HG02970 (cell line): Measurements from ENCODE around the gene PAK3.

Experiments
- ATAC-seq: cut with Tn5 transposase; IDR thresholded peaks from one replicate; pipeline ENCODE4 v1.9.1; 2021; ENCODE audit warnings: mild to moderate bottlenecking, moderate library complexity, moderate number of reproducible peaks; ENCODE audit not compliant: unreplicated experiment, low FRiP score

PAK3 gene

GRCh38 chrX:111257733-111258132 lies 161.7 kb downstream of the PAK3 start:
- no peak for ATAC-seq

DNA sequence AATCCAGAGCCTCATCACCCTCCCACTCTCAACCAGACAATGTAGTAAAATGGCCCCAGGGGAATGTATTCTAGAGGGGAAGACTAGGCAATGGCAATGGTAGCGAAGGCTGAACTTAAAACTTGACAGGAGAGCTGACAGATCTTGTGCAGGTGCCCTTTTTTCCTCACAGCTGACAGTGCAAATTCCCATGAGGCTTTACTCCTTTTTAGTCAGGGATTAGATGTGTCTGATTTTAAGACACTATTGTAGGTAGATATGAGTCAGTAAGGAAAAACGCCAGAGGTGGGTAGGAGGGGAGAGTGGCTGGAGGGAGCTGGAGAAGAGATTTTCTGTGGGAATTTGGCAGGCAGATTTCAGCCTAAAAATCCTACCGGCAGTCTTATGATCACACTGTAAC lies 163.6 kb downstream of the PAK3 start:
- ATAC-seq = no peak

DNA sequence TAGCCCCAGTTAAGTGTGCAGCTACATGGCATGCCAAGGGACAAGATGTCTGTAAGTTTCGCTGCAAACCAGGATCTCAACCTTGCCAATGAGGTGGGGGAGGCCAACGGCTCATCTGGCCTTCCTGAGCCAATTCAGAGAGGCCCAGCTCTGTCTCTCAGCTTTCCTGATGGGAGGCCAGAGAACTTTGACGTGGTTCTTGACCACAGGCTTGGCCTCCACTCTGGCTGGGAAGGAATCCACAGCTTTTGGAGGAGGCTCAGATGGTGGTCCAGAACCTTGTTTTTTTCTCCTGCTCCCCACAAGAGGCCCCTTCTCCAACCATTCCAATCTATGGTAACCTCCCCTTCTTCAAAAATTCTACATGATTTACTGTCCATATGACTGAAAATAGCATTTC lies 164.5 kb downstream of the PAK3 start:
- ATAC-seq = no peak

DNA sequence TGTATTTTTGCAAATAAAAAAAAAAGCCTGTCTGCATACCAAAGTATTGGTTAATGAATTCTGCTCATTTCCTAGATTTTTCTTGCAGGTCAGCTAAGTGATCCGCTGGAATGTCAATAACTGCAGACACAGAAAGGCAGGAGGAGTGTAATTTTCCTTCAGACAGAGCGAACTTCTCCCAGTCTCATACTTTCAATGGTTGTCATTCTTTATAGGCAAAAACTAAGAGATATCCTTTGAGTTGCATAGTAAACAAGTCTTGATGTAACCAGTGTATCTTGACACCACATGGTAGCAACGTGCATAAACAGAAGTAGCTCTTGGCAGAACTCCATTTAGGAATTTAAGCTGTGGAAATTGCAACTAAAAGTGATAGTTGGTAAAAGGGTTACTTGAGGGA lies 166.1 kb downstream of the PAK3 start:
- ATAC-seq = no peak

GRCh38 chrX:111264385-111264784 lies 168.4 kb downstream of the PAK3 start:
- ATAC-seq = no peak

GRCh38 chrX:111265486-111265885 lies 169.5 kb downstream of the PAK3 start:
- ATAC-seq = no peak

DNA sequence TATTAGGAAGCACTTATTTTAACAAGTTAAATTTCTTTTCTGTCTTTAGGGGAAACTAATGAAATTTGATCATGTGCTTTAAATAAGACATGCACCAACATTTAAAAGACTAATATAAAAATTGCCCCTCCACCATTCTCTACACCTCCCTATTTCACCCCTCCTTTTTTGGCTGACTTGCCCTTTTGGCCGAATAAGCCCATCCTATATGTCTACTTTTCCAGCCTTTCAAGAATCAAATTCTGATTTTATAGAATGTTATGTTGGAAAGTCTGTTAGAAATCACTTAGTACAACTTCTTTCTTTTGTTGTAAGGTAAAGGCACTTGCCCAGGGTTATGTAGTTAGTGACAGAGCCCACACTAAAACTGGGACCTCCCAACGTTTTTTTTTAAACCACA lies 172.5 kb downstream of the PAK3 start:
- no peak for ATAC-seq

GRCh38 chrX:111270339-111270738 lies 174.3 kb downstream of the PAK3 start, which contains the start of gene CAPN6:
TSS of gene CAPN6 (minus strand) at chrX:111270483. CDS start at chrX:111263936, 6,547 bp downstream.
- no peak for ATAC-seq
